GM21528 (cell line): ENCODE measurements around the gene JCAD.

Source experiments
- ATAC-seq: cut with Tn5 transposase; IDR thresholded peaks from one replicate; pipeline ENCODE4 v1.9.1; 2021; ENCODE audit warnings: mild to moderate bottlenecking, moderate library complexity; ENCODE audit not compliant: unreplicated experiment, low FRiP score

JCAD gene

DNA sequence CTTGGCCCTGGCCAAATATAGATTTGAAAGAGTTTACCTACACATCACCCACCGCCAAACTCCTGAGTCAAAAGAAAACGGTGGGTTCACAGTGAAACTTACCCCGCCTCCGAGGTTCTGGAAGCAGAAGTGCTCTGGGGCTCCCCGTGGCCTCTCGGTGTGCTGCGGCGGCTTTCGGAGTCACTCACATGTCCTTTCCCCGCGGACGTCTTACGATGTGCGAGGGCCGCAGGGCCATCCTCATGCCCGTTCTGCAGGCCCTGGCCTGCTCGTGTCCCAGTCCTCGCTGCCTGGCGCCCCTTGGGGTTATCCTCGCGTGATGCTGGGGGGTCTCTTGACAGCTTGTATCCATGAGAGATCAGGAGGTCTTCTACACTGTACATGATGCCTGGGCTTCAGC lies 12.0 kb downstream of the JCAD start:
- no peak for ATAC-seq

DNA sequence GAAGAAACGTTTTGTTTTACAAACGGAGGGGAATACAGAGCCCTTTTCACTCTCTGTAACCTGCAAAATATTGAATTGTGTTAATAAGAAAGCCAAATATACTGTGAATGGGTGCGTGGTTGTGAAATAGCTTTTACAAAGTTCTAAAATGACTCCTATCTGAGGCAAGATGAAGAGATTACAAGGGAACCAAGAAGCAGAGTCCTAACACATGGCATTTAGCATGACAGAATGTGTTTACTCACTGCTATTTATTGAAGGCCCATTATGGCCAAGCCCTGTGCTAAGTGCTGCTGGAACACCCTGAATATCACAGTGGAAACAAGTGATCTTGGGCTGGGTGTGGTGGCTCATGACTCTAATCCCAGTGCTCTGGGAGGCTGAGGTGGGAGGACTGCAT lies 12.9 kb downstream of the JCAD start:
- no peak for ATAC-seq

DNA sequence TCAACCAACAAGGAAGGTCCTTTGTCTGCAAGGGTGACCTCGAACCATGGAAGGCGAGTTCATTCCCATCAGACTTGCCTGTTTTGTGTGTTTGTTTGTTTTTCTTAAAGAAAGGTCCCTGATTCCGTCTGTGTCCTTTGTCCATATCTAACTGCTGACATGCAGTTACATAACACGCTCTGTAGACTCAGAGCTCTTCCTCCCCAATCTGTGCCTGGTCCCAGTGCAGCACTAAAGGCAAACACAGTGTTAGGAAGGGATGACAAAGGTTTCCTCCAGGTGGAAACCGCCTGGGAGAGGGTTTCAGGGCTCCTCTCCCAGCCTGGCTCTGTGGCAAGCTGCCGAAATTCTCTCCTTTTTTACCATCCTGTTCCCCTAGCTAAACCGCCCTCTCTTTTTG lies 13.4 kb downstream of the JCAD start:
- no peak for ATAC-seq

GRCh38 chr10:30043476-30044270 lies 15.7 kb downstream of the JCAD start:
- no peak for ATAC-seq

- no peak for ATAC-seq
Measured at GRCh38 chr10:30042820-30043219, 16.6 kb downstream of the JCAD start.

GRCh38 chr10:30041196-30042105 lies 17.9 kb downstream of the JCAD start:
- ATAC-seq: no peak

GRCh38 chr10:30040597-30040996 lies 18.8 kb downstream of the JCAD start:
- no peak for ATAC-seq

DNA sequence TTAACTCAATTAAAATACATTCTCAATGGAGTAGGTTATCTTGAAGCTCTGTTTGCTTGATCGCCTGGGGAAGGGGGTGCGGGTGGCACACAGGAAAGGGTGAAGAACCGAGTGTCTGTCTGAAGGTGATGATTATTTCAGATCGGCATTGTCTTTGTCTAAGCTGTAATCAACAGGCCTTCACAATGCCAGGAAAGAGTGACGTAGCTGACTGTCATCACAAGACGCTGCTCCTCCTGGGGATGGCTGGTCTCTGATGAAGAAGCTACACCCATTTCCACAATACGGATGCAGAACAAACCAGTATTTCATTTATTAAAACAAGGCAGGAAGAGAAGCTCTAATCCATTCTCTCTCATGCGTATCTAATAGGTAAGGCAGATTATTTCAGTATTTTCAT lies 19.4 kb downstream of the JCAD start:
- ATAC-seq: no peak

- no peak for ATAC-seq
Measured at GRCh38 chr10:30039567-30039966, 19.8 kb downstream of the JCAD start.

GRCh38 chr10:30038781-30039536 lies 20.4 kb downstream of the JCAD start:
- ATAC-seq: no peak

DNA sequence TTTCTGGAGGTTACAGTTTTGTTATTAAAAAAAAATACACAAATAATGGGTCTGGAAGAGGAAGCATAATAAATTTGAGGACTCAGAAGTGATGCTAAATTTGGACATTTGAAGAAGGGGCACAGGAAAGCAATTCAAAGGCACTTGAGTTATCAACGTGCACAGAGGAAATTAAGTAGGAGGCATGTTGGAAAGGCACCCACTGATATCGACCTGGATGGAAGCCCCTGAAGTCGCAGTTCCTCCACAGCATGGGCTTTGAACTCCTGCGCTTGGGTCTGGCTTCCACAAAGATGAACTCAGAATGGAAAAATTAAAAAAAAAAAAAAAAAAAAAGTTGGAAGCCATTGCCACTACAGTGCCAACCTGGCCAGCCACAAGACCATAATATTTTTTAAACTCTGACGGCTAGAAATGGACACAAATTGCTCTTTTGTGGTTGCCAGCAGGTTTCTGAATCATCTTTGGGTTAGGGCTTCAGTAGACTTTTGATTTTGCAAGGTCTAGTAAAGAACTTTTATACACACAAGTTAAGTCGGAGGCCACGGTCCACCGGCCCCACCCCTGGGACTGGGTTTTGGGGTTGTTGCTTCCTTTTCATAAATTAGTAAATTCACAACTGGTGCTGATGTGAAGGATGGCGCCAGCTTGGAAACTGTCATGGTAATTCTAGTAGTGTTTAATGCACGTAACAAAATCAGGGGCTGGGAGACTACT lies 21.6 kb downstream of the JCAD start:
- ATAC-seq: no peak

DNA sequence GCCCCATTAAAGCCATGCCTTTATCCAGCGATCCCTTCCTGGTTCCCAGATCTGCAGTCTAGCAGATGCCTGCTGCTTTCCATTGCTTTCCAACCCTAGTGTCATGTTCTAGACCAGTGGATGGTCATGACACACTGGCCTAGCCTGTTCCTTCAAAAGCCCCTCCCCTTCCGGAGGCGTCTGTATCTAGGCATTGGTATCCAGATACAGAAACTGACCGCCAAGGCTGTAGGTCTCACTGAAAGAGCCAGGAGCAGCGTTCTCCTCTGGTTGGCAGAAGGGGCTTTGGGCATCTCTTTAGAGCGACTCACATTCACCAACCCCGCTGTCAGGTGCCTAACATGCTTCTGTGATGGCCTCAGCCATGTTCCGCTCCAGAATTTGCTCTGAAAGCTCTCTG lies 22.6 kb downstream of the JCAD start:
- ATAC-seq: no peak

- ATAC-seq: no peak
Measured at GRCh38 chr10:30036341-30036740, 23.0 kb downstream of the JCAD start.

DNA sequence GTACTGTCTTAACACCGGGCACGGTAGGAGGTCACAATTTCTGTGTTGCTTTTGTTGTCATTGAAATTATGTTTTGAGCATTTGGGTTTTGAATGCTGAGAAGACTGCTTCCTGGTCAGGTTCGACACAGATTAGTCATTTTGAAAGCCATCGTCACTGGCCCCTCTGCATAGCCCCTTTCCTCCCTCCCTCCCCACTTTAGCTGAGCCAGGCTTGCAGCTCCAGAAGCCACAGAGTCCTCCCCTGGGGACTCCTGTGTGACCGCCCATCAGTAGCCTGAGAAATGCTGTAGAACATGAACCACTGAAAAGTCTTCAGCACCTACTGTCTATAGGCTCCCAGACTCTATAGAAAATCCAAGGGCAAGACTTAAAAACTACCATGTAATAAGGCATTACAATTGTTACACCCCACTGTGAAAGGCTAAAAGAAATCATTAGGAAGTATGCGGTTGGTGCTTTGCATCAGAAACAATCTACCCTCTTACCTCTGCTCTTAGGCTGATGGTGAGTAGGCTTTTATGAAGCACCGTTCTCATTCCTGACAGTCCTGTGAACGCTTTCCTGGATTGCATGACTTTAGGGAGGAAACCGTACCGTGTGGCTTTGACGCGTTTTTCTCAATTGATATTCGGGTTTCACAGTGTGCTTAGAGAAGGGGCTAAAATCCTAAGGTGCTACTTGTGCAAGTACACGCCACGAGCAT lies 24.8 kb downstream of the JCAD start:
- ATAC-seq: no peak

GRCh38 chr10:30032125-30032524 lies 27.3 kb downstream of the JCAD start:
- ATAC-seq: no peak

- ATAC-seq: no peak
Measured at GRCh38 chr10:30029872-30030256, 29.5 kb downstream of the JCAD start.

- no peak for ATAC-seq
Measured at GRCh38 chr10:30029164-30029871, 30.1 kb downstream of the JCAD start.

- ATAC-seq: no peak
Measured at GRCh38 chr10:30028738-30029030, 30.7 kb downstream of the JCAD start.

- no peak for ATAC-seq
Measured at GRCh38 chr10:30028006-30028737, 31.2 kb downstream of the JCAD start.
